Mesendoderm (in vitro differentiated cells): ENCODE data around the gene FGR.

Experiments used
- DNase-seq: peaks from one replicate; pipeline ENCODE4 v3.0.0; 2013
- H2AK5ac ChIP-seq: 2 replicates; pipeline ENCODE4 v1.6.1; 2013; ENCODE audit warnings: low read length, inconsistent platforms
- H2BK120ac ChIP-seq: 2 replicates; pipeline ENCODE4 v1.6.1; 2013; ENCODE audit warnings: low read depth, mild to moderate bottlenecking, low read length, moderate library complexity, mixed read lengths
- H2BK15ac ChIP-seq: replicated peaks from 2 replicates; pipeline ENCODE4 v1.6.1; 2013; ENCODE audit warnings: low read depth, mild to moderate bottlenecking, moderate library complexity
- H2BK5ac ChIP-seq: 2 replicates; pipeline ENCODE4 v1.6.1; 2013; ENCODE audit warnings: low read length, inconsistent platforms
- H3K18ac ChIP-seq: 2 replicates; pipeline ENCODE4 v1.6.1; 2013; ENCODE audit warnings: mild to moderate bottlenecking, low read length, mixed read lengths
- H3K23ac ChIP-seq: one replicate; pipeline ENCODE4 v1.6.1; 2013; ENCODE audit warnings: low read length
- H3K27ac ChIP-seq: 2 replicates; pipeline ENCODE4 v1.5.1; 2013; ENCODE audit warnings: low read depth, mild to moderate bottlenecking, inconsistent platforms, low read length, moderate library complexity
- H3K27me3 ChIP-seq: 2 replicates; pipeline ENCODE4 v1.6.1; 2013; ENCODE audit warnings: low read length, control low read depth, mild to moderate bottlenecking, inconsistent platforms; ENCODE audit not compliant: insufficient read depth, poor library complexity
- H3K36me3 ChIP-seq: 2 replicates; pipeline ENCODE4 v1.6.1; 2013; ENCODE audit warnings: low read length, inconsistent platforms; ENCODE audit not compliant: control insufficient read depth, insufficient read depth
- H3K4ac ChIP-seq: one replicate; pipeline ENCODE4 v1.6.1; 2013; ENCODE audit warnings: low read depth, mild to moderate bottlenecking, low read length, moderate library complexity
- H3K4me1 ChIP-seq: 2 replicates; pipeline ENCODE4 v1.6.1; 2013; ENCODE audit warnings: low read depth, low read length, inconsistent platforms; ENCODE audit not compliant: control insufficient read depth
- H3K4me2 ChIP-seq: 2 replicates; pipeline ENCODE4 v1.6.1; 2013; ENCODE audit warnings: low read length
- H3K4me3 ChIP-seq: 2 replicates; pipeline ENCODE4 v1.5.1; 2013; ENCODE audit warnings: mild to moderate bottlenecking, low read length
- H3K56ac ChIP-seq: one replicate; pipeline ENCODE4 v1.6.1; 2013; ENCODE audit warnings: low read length
- H3K79me1 ChIP-seq: 2 replicates; pipeline ENCODE4 v1.6.1; 2013; ENCODE audit warnings: low read length, inconsistent platforms
- H3K79me2 ChIP-seq: 2 replicates; pipeline ENCODE4 v1.6.1; 2013; ENCODE audit warnings: mild to moderate bottlenecking, low read length; ENCODE audit not compliant: control insufficient read depth, insufficient read depth
- H3K9ac ChIP-seq: 2 replicates; pipeline ENCODE4 v1.6.1; 2013; ENCODE audit warnings: low read length, inconsistent platforms
- H4K5ac ChIP-seq: one replicate; pipeline ENCODE4 v1.6.1; 2013; ENCODE audit warnings: low read length
- H4K8ac ChIP-seq: one replicate; pipeline ENCODE4 v1.6.1; 2013; ENCODE audit warnings: low read depth, mild to moderate bottlenecking, control low read depth, low read length, moderate library complexity
- WGBS: extraction: QIAGEN DNeasy Blood & Tissue Kit; methylation state at CpG from one replicate; pipeline ENCODE4 v1.1.7; 2013; ENCODE audit warnings: low lambda C conversion rate, missing lambda C conversion rate; ENCODE audit not compliant: insufficient coverage; ENCODE audit errors: extremely low coverage; 5-methylcytosine and 5-hydroxymethylcytosine counted together

The FGR gene

DNA sequence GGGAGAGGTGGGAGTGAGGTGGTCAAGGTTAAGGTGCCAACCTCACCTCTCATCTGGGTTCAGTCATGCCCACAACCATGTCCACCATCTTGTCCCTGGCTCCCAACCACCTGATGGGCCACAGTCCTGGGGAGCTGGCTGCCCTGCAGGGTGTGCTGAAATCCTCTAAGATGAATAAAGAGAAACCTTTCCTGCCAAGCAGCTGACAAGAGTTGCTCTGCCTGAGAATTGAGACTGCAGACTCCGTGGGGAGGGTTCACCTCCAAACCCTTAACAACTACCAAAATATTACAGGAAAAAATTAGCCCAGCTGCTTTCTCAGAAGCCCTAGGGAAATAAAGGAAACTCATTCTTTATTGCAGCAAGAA is 15.2 kb upstream of the FGR start:
- no peak overlapping the region for H2BK120ac ChIP-seq
- H3K36me3 ChIP-seq = no peaks in the 10 kb centered on the region
- no peak overlapping the region for H3K23ac ChIP-seq
- H3K4ac ChIP-seq = no peak overlapping the region
- WGBS = no CpG with 5 or more reads among the region's 1 CpG
- H2AK5ac ChIP-seq = peak overlapping the region; percentile 12
- H2BK5ac ChIP-seq = no peak overlapping the region
- H3K79me2 ChIP-seq = no peaks in the 10 kb centered on the region
- no peaks in the 10 kb centered on the region for H3K79me1 ChIP-seq
- H3K27me3 ChIP-seq = no peaks in the 10 kb centered on the region
- DNase-seq = no peak
- H3K27ac ChIP-seq = no peak overlapping the region
- no peak overlapping the region for H3K18ac ChIP-seq
- peaks cover 4% of the 10 kb centered on the region for H3K4me1 ChIP-seq
- H4K5ac ChIP-seq = no peak overlapping the region
- H3K4me2 ChIP-seq = no peak overlapping the region
- H4K8ac ChIP-seq = no peak overlapping the region
- no peak overlapping the region for H2BK15ac ChIP-seq
- H3K4me3 ChIP-seq = no peak overlapping the region
- peak overlapping the region; percentile 36 for H3K56ac ChIP-seq
- no peak overlapping the region for H3K9ac ChIP-seq

- Histone ChIP-seq H2BK15ac (no peak overlapping the region), H2AK5ac (no peak overlapping the region), H4K5ac (no peak overlapping the region), H3K9ac (no peak overlapping the region), H3K4me2 (no peak overlapping the region), H3K18ac (no peak overlapping the region), H3K79me1 (no peaks in the 10 kb centered on the region), H3K36me3 (no peaks in the 10 kb centered on the region), H3K4me3 (no peak overlapping the region), H4K8ac (no peak overlapping the region), H2BK5ac (no peak overlapping the region), H3K27ac (no peak overlapping the region), H3K23ac (no peak overlapping the region), H3K79me2 (no peaks in the 10 kb centered on the region), H3K56ac (peak overlapping the region; percentile 40), H3K4ac (no peak overlapping the region), H2BK120ac (no peak overlapping the region), H3K4me1 (peaks cover 2% of the 10 kb centered on the region), H3K27me3 (no peaks in the 10 kb centered on the region)
- no peak for DNase-seq
- no CpG with 5 or more reads among the region's 11 CpGs for WGBS
Measured at GRCh38 chr1:27649306-27649635, 14.3 kb upstream of the FGR start.

GRCh38 chr1:27648602-27649305 is 13.8 kb upstream of the FGR start:
- Histone ChIP-seq H3K4ac (no peak overlapping the region), H3K27ac (no peak overlapping the region), H4K5ac (no peak overlapping the region), H3K27me3 (no peaks in the 10 kb centered on the region), H3K23ac (no peak overlapping the region), H3K4me2 (no peak overlapping the region), H3K56ac (no peak overlapping the region), H3K79me2 (no peaks in the 10 kb centered on the region), H2BK120ac (no peak overlapping the region), H3K4me3 (no peak overlapping the region), H2AK5ac (no peak overlapping the region), H3K18ac (no peak overlapping the region), H3K79me1 (no peaks in the 10 kb centered on the region), H3K4me1 (peaks cover 2% of the 10 kb centered on the region), H3K36me3 (no peaks in the 10 kb centered on the region), H3K9ac (no peak overlapping the region), H4K8ac (no peak overlapping the region), H2BK5ac (no peak overlapping the region), H2BK15ac (no peak overlapping the region)
- no CpG with 5 or more reads among the region's 6 CpGs for WGBS
- no peak for DNase-seq

DNA sequence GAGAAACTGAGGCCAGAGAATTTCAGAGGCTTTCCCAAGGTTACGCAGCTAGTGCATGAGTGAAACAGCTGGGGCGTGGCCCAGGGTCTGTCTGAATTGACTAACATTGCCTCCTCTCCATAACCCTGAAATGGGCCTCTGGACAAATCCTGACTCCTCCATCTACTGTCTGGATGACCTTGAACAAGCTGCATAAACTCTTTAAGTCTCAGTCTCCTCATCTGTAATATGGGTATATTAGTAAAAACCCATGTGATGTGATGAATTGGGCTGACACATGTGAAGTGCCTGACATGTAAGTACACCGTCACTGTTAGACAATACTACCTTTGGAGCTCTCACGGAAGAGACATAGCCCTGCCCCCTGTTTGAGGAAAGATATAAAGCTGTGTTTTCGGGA is 12.3 kb upstream of the FGR start:
- H3K23ac ChIP-seq = no peak overlapping the region
- no peak overlapping the region for H3K9ac ChIP-seq
- no CpG with 5 or more reads among the region's 5 CpGs for WGBS
- no peak overlapping the region for H3K4me2 ChIP-seq
- H3K4me1 ChIP-seq = peaks cover 2% of the 10 kb centered on the region
- no peak overlapping the region for H3K18ac ChIP-seq
- H3K27ac ChIP-seq = no peak overlapping the region
- no peak overlapping the region for H2AK5ac ChIP-seq
- H2BK5ac ChIP-seq = no peak overlapping the region
- H3K4ac ChIP-seq = no peak overlapping the region
- no peak overlapping the region for H2BK120ac ChIP-seq
- no peaks in the 10 kb centered on the region for H3K27me3 ChIP-seq
- no peak overlapping the region for H4K5ac ChIP-seq
- H3K4me3 ChIP-seq = no peak overlapping the region
- no peak overlapping the region for H3K56ac ChIP-seq
- no peak overlapping the region for H4K8ac ChIP-seq
- H2BK15ac ChIP-seq = no peak overlapping the region
- no peaks in the 10 kb centered on the region for H3K79me1 ChIP-seq
- no peaks in the 10 kb centered on the region for H3K36me3 ChIP-seq
- DNase-seq = no peak
- no peaks in the 10 kb centered on the region for H3K79me2 ChIP-seq

GRCh38 chr1:27646676-27647075 is 11.7 kb upstream of the FGR start:
- Histone ChIP-seq H3K23ac (no peak overlapping the region), H3K56ac (peak overlapping the region; percentile 25), H4K8ac (no peak overlapping the region), H2BK5ac (no peak overlapping the region), H3K79me1 (no peaks in the 10 kb centered on the region), H3K27me3 (no peaks in the 10 kb centered on the region), H4K5ac (no peak overlapping the region), H3K4me1 (peaks cover 2% of the 10 kb centered on the region), H3K4ac (no peak overlapping the region), H3K27ac (no peak overlapping the region), H3K18ac (no peak overlapping the region), H3K9ac (no peak overlapping the region), H3K4me3 (no peak overlapping the region), H3K79me2 (no peaks in the 10 kb centered on the region), H2BK15ac (no peak overlapping the region), H3K36me3 (no peaks in the 10 kb centered on the region), H2BK120ac (no peak overlapping the region), H3K4me2 (no peak overlapping the region), H2AK5ac (no peak overlapping the region)
- WGBS = no CpG with 5 or more reads among the region's 8 CpGs
- no peak for DNase-seq

GRCh38 chr1:27645071-27645415 is 10.1 kb upstream of the FGR start:
- Histone ChIP-seq H4K8ac (no peak overlapping the region), H4K5ac (no peak overlapping the region), H3K79me2 (no peaks in the 10 kb centered on the region), H2BK5ac (no peak overlapping the region), H3K27ac (no peak overlapping the region), H3K23ac (no peak overlapping the region), H3K56ac (no peak overlapping the region), H3K36me3 (no peaks in the 10 kb centered on the region), H2AK5ac (no peak overlapping the region), H3K27me3 (no peaks in the 10 kb centered on the region), H3K9ac (no peak overlapping the region), H3K18ac (no peak overlapping the region), H2BK15ac (no peak overlapping the region), H3K4me3 (no peak overlapping the region), H3K79me1 (no peaks in the 10 kb centered on the region), H3K4me1 (no peaks in the 10 kb centered on the region), H3K4me2 (no peak overlapping the region), H3K4ac (no peak overlapping the region), H2BK120ac (no peak overlapping the region)
- no peak for DNase-seq
- WGBS = no CpG with 5 or more reads among the region's 4 CpGs
